Type B pancreatic cell (in vitro differentiated cells): ENCODE results near the gene RAB35. TPM values are rescaled to one million over a fixed set of nuclear protein-coding genes. Genes with fewer than 3 reads are reported as not detected.

ENCODE experiments used
- DNase-seq: peaks from one replicate; pipeline ENCODE4 v3.0.0; 2021; ENCODE audit warnings: mixed read lengths; ENCODE audit not compliant: unreplicated experiment; ENCODE audit errors: extremely low spot score
- H3K27ac Mint-ChIP-seq: 2 replicates; pipeline ENCODE4 v1.8.0; 2021; ENCODE audit warnings: mild to moderate bottlenecking, mixed read lengths
- H3K27me3 Mint-ChIP-seq: 2 replicates; pipeline ENCODE4 v1.8.0; 2021; ENCODE audit warnings: mixed read lengths
- H3K36me3 Mint-ChIP-seq: 2 replicates; pipeline ENCODE4 v1.8.0; 2021; ENCODE audit warnings: mixed read lengths
- H3K4me1 Mint-ChIP-seq: one replicate; pipeline ENCODE4 v1.8.0; 2021; ENCODE audit warnings: mixed read lengths; ENCODE audit not compliant: unreplicated experiment
- H3K4me3 Mint-ChIP-seq: 2 replicates; pipeline ENCODE4 v1.8.0; 2021; ENCODE audit warnings: mild to moderate bottlenecking, mixed read lengths
- H3K9me3 Mint-ChIP-seq: 2 replicates; pipeline ENCODE4 v1.8.0; 2021; ENCODE audit warnings: mixed read lengths
- CTCF ChIP-seq: fragments of 200-600 bp; sonication (generic); conservative IDR thresholded peaks from 2 replicates; pipeline ENCODE4 v1.5.0; 2021; ENCODE audit warnings: antibody characterized with exemption, mild to moderate bottlenecking
- total RNA-seq: library from RNA; stranded (reverse); gene quantifications from 2 replicates; pipeline ENCODE4 v1.2.1, GENCODE V29; 2021; ENCODE audit warnings: low replicate concordance

Gene RAB35
- total RNA-seq, 1 donor from 2014 or later: 42.3 TPM

GRCh38 chr12:120132863-120133385 is 16.4 kb upstream of the RAB35 start:
- Mint-ChIP-seq H3K4me1 (no peaks in the 10 kb centered on the region), H3K27ac (no peak overlapping the region), H3K27me3 (no peaks in the 10 kb centered on the region), H3K4me3 (no peak overlapping the region), H3K36me3 (peaks cover 9% of the 10 kb centered on the region), H3K9me3 (no peaks in the 10 kb centered on the region)
- no peak for DNase-seq
- no peak for TF ChIP-seq CTCF

- Mint-ChIP-seq H3K27ac (no peak overlapping the region), H3K36me3 (peaks cover 10% of the 10 kb centered on the region)
- no peak for TF ChIP-seq CTCF
Observed at GRCh38 chr12:120132054-120132836, 15.7 kb upstream of the RAB35 start.

GRCh38 chr12:120131116-120131515 is 14.6 kb upstream of the RAB35 start:
- Mint-ChIP-seq H3K9me3 (no peaks in the 10 kb centered on the region), H3K36me3 (peaks cover 19% of the 10 kb centered on the region), H3K27me3 (no peaks in the 10 kb centered on the region), H3K4me1 (peaks cover 5% of the 10 kb centered on the region), H3K27ac (no peak overlapping the region), H3K4me3 (no peak overlapping the region)
- no peak for TF ChIP-seq CTCF
- DNase-seq: no peak

More at GRCh38 chr12:120132054-120132836, 15.7 kb upstream of the RAB35 start:
- no peaks in the 10 kb centered on the region for H3K4me1 Mint-ChIP-seq
- H3K27me3 Mint-ChIP-seq: no peaks in the 10 kb centered on the region
- no peaks in the 10 kb centered on the region for H3K9me3 Mint-ChIP-seq
- no peak overlapping the region for H3K4me3 Mint-ChIP-seq
- no peak for DNase-seq

GRCh38 chr12:120130011-120130410 is 13.5 kb upstream of the RAB35 start:
- Mint-ChIP-seq H3K36me3 (peaks cover 19% of the 10 kb centered on the region), H3K27me3 (no peaks in the 10 kb centered on the region), H3K4me1 (peaks cover 5% of the 10 kb centered on the region), H3K9me3 (no peaks in the 10 kb centered on the region), H3K4me3 (no peak overlapping the region), H3K27ac (no peak overlapping the region)
- DNase-seq: no peak
- no peak for TF ChIP-seq CTCF

- Mint-ChIP-seq H3K27me3 (no peaks in the 10 kb centered on the region), H3K4me3 (peak overlapping the region; percentile 12), H3K9me3 (no peaks in the 10 kb centered on the region), H3K27ac (peak overlapping the region; percentile 89), H3K4me1 (peaks cover 9% of the 10 kb centered on the region), H3K36me3 (peaks cover 15% of the 10 kb centered on the region)
- no peak for DNase-seq
- no peak for TF ChIP-seq CTCF
Observed at GRCh38 chr12:120126635-120127005, 10.1 kb upstream of the RAB35 start.
